Activated CD4-positive, alpha-beta T cell treated with anti-CD3 and anti-CD28 coated beads for 36 hours (primary cell): ENCODE results near the gene HSP90B1. TPM values are rescaled to one million over a fixed set of nuclear protein-coding genes. Genes with fewer than 3 reads are reported as not detected.
A peak's percentile ranks its signal among the peaks of the same experiment; 100 is the strongest.

Source experiments
- ATAC-seq: fragments of 200-7000 bp; cut with Tn5 transposase; one replicate; pipeline ENCODE4 v1.10.0; 2021; ENCODE audit warnings: mild to moderate bottlenecking, moderate library complexity
- CTCF ChIA-PET: fragments of 350-600 bp; sonication (Branson Sonifier 250); formaldehyde crosslinking; loops from one replicate; lab custom pipeline; 2021; ENCODE audit warnings: antibody characterized with exemption; lab: Charles Lee
- POLR2A ChIA-PET: fragments of 350-600 bp; sonication (Branson Sonifier 250); formaldehyde crosslinking; loops from one replicate; lab custom pipeline; 2021; ENCODE audit warnings: antibody characterized with exemption, inconsistent platforms; lab: Charles Lee
- DNase-seq: peaks from one replicate; pipeline ENCODE4 v3.0.0-alpha.2; 2020
- H3K27ac Mint-ChIP-seq: one replicate; pipeline ENCODE4 v1.8.0; 2021; ENCODE audit warnings: mixed read lengths
- H3K27me3 Mint-ChIP-seq: one replicate; pipeline ENCODE4 v1.8.0; 2021; ENCODE audit warnings: mixed read lengths
- H3K36me3 Mint-ChIP-seq: one replicate; pipeline ENCODE4 v1.8.0; 2021; ENCODE audit warnings: low read depth, mixed read lengths
- H3K4me1 Mint-ChIP-seq: one replicate; pipeline ENCODE4 v1.8.0; 2021; ENCODE audit warnings: mixed read lengths
- H3K4me3 Mint-ChIP-seq: one replicate; pipeline ENCODE4 v1.8.0; 2021; ENCODE audit warnings: mild to moderate bottlenecking, moderate library complexity, mixed read lengths
- H3K9me3 Mint-ChIP-seq: one replicate; pipeline ENCODE4 v1.8.0; 2021; ENCODE audit warnings: low read depth, mixed read lengths
- intact Hi-C, 2 experiments: fragments of 100-400 bp; cut with DNase I in 1 of 2; cut with micrococcal nuclease in 1 of 2; formaldehyde crosslinking; loops; one replicate each; pipeline versions ENCODE4 v1.14.2 to v1.15.1; 2022 to 2024; cut with DNase I, micrococcal nuclease
- total RNA-seq, 2 experiments: library from RNA; stranded (reverse); gene quantifications; one replicate each; pipeline ENCODE4 v1.2.3, GENCODE V29; 2021

The HSP90B1 gene
- total RNA-seq, 2 experiments from 2014 or later, result 384 to 394 TPM

- Mint-ChIP-seq H3K27ac (peak overlapping the region; percentile 79), H3K4me1 (peaks cover 65% of the 10 kb centered on the region), H3K36me3 (peaks cover 2% of the 10 kb centered on the region), H3K4me3 (no peak overlapping the region), H3K9me3 (no peaks in the 10 kb centered on the region), H3K27me3 (no peaks in the 10 kb centered on the region)
- DNase-seq (peak; percentile 23), ATAC-seq (peak; percentile 67)
- intact Hi-C loops, result loop anchor here (1.0 kb wide), 2 partner anchors 19 to 22 kb away; no protein-coding TSS in a partner anchor
- CTCF ChIA-PET, result interaction anchor here (0.6 kb wide), 2 partner anchors 228 to 252 kb away, joined by 3 read pairs; no protein-coding TSS in a partner anchor
- POLR2A ChIA-PET, result interaction anchor here (0.6 to 1.2 kb wide), 3 partner anchors 23 to 41 kb away, joined by 3 to 6 read pairs (median 4); partner anchors contain the start of gene HSP90B1
Observed at GRCh38 chr12:103905730-103906349, 24.4 kb upstream of the HSP90B1 start.

- intact Hi-C loops, result no loop called here
- ATAC-seq (no peak), DNase-seq (no peak)
- Mint-ChIP-seq H3K36me3 (peaks cover 2% of the 10 kb centered on the region), H3K27me3 (no peaks in the 10 kb centered on the region), H3K9me3 (no peaks in the 10 kb centered on the region), H3K27ac (no peak overlapping the region), H3K4me3 (no peak overlapping the region), H3K4me1 (peaks cover 45% of the 10 kb centered on the region)
- ChIA-PET CTCF (interaction anchor here (0.9 to 1.5 kb wide), 2 partner anchors 9 to 24 kb away, joined by 3 to 4 read pairs; no protein-coding TSS in a partner anchor), POLR2A (interaction anchor here (0.7 to 2.5 kb wide), 6 partner anchors 13 to 75 kb away, joined by 3 to 20 read pairs (median 14); partner anchors contain the start of genes HSP90B1 and TDG)
Observed at GRCh38 chr12:103908246-103908541, 22.0 kb upstream of the HSP90B1 start.

- H3K9me3 Mint-ChIP-seq, result no peaks in the 10 kb centered on the region
- ChIA-PET CTCF (interaction anchor here (0.7 to 0.9 kb wide), 2 partner anchors 25 to 201 kb away, joined by 3 to 4 read pairs; no protein-coding TSS in a partner anchor), POLR2A (interaction anchor here (0.6 to 2.5 kb wide), 6 partner anchors 16 to 57 kb away, joined by 3 to 20 read pairs (median 14); partner anchors contain the start of genes HSP90B1 and TDG)
- H3K4me1 Mint-ChIP-seq, result peaks cover 40% of the 10 kb centered on the region
- no peaks in the 10 kb centered on the region for H3K27me3 Mint-ChIP-seq
- no peak overlapping the region for H3K4me3 Mint-ChIP-seq
- DNase-seq (no peak), ATAC-seq (no peak)
- peaks cover 2% of the 10 kb centered on the region for H3K36me3 Mint-ChIP-seq
- no peak overlapping the region for H3K27ac Mint-ChIP-seq
- intact Hi-C loops, result no loop called here
Observed at GRCh38 chr12:103908877-103909276, 21.3 kb upstream of the HSP90B1 start.

GRCh38 chr12:103909811-103910210, 20.4 kb upstream of the HSP90B1 start:
- H3K4me1 Mint-ChIP-seq, result peaks cover 30% of the 10 kb centered on the region
- H3K4me3 Mint-ChIP-seq, result no peak overlapping the region
- H3K36me3 Mint-ChIP-seq, result peaks cover 2% of the 10 kb centered on the region
- ChIA-PET POLR2A (interaction anchor here (0.6 to 0.7 kb wide), 2 partner anchors 13 to 16 kb away, joined by 3 to 4 read pairs; no protein-coding TSS in a partner anchor), CTCF (interaction anchor here (0.7 to 1.3 kb wide), 2 partner anchors 200 to 228 kb away, joined by 3 to 4 read pairs; partner anchors contain the start of gene NFYB)
- no peaks in the 10 kb centered on the region for H3K27me3 Mint-ChIP-seq
- no peaks in the 10 kb centered on the region for H3K9me3 Mint-ChIP-seq
- intact Hi-C loops, result no loop called here
- DNase-seq (no peak), ATAC-seq (no peak)
- H3K27ac Mint-ChIP-seq, result no peak overlapping the region

- no peaks in the 10 kb centered on the region for H3K9me3 Mint-ChIP-seq
- ATAC-seq (no peak), DNase-seq (no peak)
- H3K27me3 Mint-ChIP-seq, result no peaks in the 10 kb centered on the region
- intact Hi-C loops, result no loop called here
- peaks cover 15% of the 10 kb centered on the region for H3K4me1 Mint-ChIP-seq
- no peaks in the 10 kb centered on the region for H3K36me3 Mint-ChIP-seq
- H3K4me3 Mint-ChIP-seq, result no peak overlapping the region
- H3K27ac Mint-ChIP-seq, result no peak overlapping the region
- ChIA-PET CTCF (no interaction called here), POLR2A (no interaction called here)
Observed at GRCh38 chr12:103912069-103912468, 18.1 kb upstream of the HSP90B1 start.

- peaks cover 7% of the 10 kb centered on the region for H3K4me1 Mint-ChIP-seq
- peaks cover 5% of the 10 kb centered on the region for H3K9me3 Mint-ChIP-seq
- CTCF ChIA-PET, result no interaction called here
- intact Hi-C loops, result no loop called here
- POLR2A ChIA-PET, result no interaction called here
- H3K36me3 Mint-ChIP-seq, result peaks cover 4% of the 10 kb centered on the region
- H3K27ac Mint-ChIP-seq, result no peak overlapping the region
- no peaks in the 10 kb centered on the region for H3K27me3 Mint-ChIP-seq
- ATAC-seq (no peak), DNase-seq (no peak)
- no peak overlapping the region for H3K4me3 Mint-ChIP-seq
Observed at GRCh38 chr12:103913100-103913499, 17.1 kb upstream of the HSP90B1 start.

- no peaks in the 10 kb centered on the region for H3K4me1 Mint-ChIP-seq
- H3K27ac Mint-ChIP-seq, result no peak overlapping the region
- DNase-seq, result no peak
- H3K4me3 Mint-ChIP-seq, result no peak overlapping the region
- ChIA-PET CTCF (interaction anchor here (0.6 to 2.0 kb wide), 4 partner anchors 10 to 632 kb away, joined by 3 to 7 read pairs (median 4); no protein-coding TSS in a partner anchor), POLR2A (no interaction called here)
- intact Hi-C loops, result no loop called here
- H3K9me3 Mint-ChIP-seq, result peaks cover 5% of the 10 kb centered on the region
- ATAC-seq, result no peak
- H3K36me3 Mint-ChIP-seq, result peaks cover 4% of the 10 kb centered on the region
- no peaks in the 10 kb centered on the region for H3K27me3 Mint-ChIP-seq
Observed at GRCh38 chr12:103915306-103915705, 14.9 kb upstream of the HSP90B1 start.

- peaks cover 5% of the 10 kb centered on the region for H3K9me3 Mint-ChIP-seq
- H3K4me1 Mint-ChIP-seq, result no peaks in the 10 kb centered on the region
- intact Hi-C loops, result no loop called here
- H3K27me3 Mint-ChIP-seq, result no peaks in the 10 kb centered on the region
- ChIA-PET POLR2A (no interaction called here), CTCF (interaction anchor here (1.5 kb wide), 1 partner anchor 11 kb away, joined by 4 read pairs; no protein-coding TSS in a partner anchor)
- H3K4me3 Mint-ChIP-seq, result no peak overlapping the region
- DNase-seq (no peak), ATAC-seq (no peak)
- H3K27ac Mint-ChIP-seq, result no peak overlapping the region
- H3K36me3 Mint-ChIP-seq, result peaks cover 4% of the 10 kb centered on the region
Observed at GRCh38 chr12:103917873-103918272, 12.3 kb upstream of the HSP90B1 start.

- peak overlapping the region; percentile 63 for H3K4me3 Mint-ChIP-seq
- intact Hi-C loops, result loop anchor here (1.0 to 10.0 kb wide), 7 partner anchors 19 to 360 kb away; partner anchors contain the start of genes NFYB (in 1 of the 2), NT5DC3 (in 1 of the 2) and TDG (in 1 of the 2)
- H3K36me3 Mint-ChIP-seq, result peaks cover 4% of the 10 kb centered on the region
- ChIA-PET CTCF (interaction anchor here (0.8 to 1.5 kb wide), 4 partner anchors 10 to 184 kb away, joined by 3 to 6 read pairs (median 4); no protein-coding TSS in a partner anchor), POLR2A (interaction anchor here (0.6 to 2.7 kb wide), 4 partner anchors 16 to 159 kb away, joined by 3 to 20 read pairs (median 4); partner anchors contain the start of gene TDG)
- H3K27ac Mint-ChIP-seq, result peak overlapping the region; percentile 87
- peaks cover 36% of the 10 kb centered on the region for H3K4me1 Mint-ChIP-seq
- no peaks in the 10 kb centered on the region for H3K27me3 Mint-ChIP-seq
- H3K9me3 Mint-ChIP-seq, result no peaks in the 10 kb centered on the region
- DNase-seq (peak; percentile 80), ATAC-seq (peak; percentile 53)
Observed at GRCh38 chr12:103924761-103925641, 5.2 kb upstream of the HSP90B1 start.

GRCh38 chr12:103928682-103929045, 1.5 kb upstream of the HSP90B1 start:
- Mint-ChIP-seq H3K4me3 (peak overlapping the region; percentile 77), H3K9me3 (no peaks in the 10 kb centered on the region), H3K4me1 (peaks cover 54% of the 10 kb centered on the region), H3K27me3 (no peaks in the 10 kb centered on the region), H3K36me3 (peaks cover 38% of the 10 kb centered on the region), H3K27ac (peak overlapping the region; percentile 100)
- DNase-seq (peak; percentile 85), ATAC-seq (no peak)
- intact Hi-C loops, result loop anchor here (1.0 to 10.0 kb wide), 6 partner anchors 22 to 1180 kb away; partner anchors contain the start of genes CHST11 (in 1 of the 2), NFYB (in 1 of the 2) and NT5DC3 (in 1 of the 2)
- CTCF ChIA-PET, result interaction anchor here (0.8 to 2.0 kb wide), 4 partner anchors 11 to 787 kb away, joined by 3 to 13 read pairs (median 4); partner anchors contain the start of gene TDG
- POLR2A ChIA-PET, result interaction anchor here (0.5 to 3.7 kb wide), 6 partner anchors 9 to 209 kb away, joined by 4 to 50 read pairs (median 6); partner anchors contain the start of genes NFYB and TDG
